HG03060 (cell line): ENCODE measurements around the gene ACE.
"Not testable (repeated sequence)": the region's sequence is repeated elsewhere in the genome, so short reads cannot be mapped to it uniquely, and the experiment has no call there.

ENCODE experiments used
- ATAC-seq: cut with Tn5 transposase; IDR thresholded peaks from one replicate; pipeline ENCODE4 v1.9.1; 2021; ENCODE audit warnings: low read depth, moderate number of reproducible peaks; ENCODE audit not compliant: unreplicated experiment

The ACE gene

DNA sequence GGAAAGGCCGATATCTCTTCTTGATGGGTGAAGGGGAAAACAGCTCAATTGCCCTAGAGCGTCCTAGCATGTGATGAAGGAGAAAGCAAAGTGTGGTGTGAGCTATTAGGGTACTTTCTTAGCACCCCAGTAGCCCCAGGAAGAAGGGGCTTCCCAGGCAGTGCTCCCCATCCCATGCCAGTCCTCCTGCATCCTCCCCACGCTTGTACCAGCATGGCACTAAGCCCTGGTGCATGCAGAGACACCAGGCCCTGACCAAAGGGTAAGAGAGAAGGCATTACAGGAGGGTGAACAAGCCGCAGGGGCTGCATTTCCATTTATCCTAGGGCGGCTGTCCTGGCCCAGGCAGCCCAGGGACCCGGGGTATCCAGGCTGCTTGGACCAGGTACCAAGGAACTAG lies 33.8 kb upstream of the ACE start:
- ATAC-seq = no peak

- no peak for ATAC-seq
These were observed 32.4 kb upstream of the ACE start for GRCh38 chr17:63444457-63444856.

DNA sequence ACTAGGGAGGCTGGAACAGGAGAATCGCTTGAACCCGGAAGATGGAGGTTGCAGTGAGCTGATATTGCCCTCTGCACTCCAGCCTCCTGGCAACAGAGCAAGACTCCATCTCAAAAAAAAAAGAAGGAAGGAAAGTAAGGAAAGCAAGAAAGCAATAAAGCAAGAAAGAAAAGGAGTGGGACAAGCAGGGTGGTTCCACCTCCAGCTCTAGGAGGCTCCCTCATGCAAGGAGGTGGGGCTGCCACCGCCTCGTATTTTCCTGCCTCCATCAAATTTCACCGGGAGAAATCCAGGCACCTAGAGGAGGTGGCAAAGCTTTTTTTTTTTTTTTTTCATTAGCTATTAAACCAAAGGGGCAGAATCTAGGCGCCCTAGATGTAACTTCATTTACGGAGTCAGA lies 31.8 kb upstream of the ACE start:
- ATAC-seq = no peak

DNA sequence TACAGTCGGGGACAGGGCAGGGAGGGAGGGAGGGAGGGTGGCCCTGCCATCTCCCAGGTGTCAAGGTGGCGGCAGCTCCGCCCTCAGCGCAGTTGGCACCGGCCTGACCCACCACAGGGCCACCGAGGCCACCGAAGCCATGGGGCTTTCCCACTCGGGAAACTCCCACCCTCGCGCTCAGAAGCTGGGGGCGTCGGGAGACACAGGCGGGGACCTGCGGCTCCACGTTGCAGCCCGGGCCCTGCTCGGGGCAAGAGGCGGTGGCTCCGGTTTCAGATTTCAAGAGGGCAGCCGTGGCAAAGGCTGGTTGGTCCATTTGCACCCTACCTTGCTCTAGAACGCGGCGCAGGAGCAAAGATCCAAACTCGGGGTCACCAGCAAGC lies 31.3 kb upstream of the ACE start:
- ATAC-seq = no peak

DNA sequence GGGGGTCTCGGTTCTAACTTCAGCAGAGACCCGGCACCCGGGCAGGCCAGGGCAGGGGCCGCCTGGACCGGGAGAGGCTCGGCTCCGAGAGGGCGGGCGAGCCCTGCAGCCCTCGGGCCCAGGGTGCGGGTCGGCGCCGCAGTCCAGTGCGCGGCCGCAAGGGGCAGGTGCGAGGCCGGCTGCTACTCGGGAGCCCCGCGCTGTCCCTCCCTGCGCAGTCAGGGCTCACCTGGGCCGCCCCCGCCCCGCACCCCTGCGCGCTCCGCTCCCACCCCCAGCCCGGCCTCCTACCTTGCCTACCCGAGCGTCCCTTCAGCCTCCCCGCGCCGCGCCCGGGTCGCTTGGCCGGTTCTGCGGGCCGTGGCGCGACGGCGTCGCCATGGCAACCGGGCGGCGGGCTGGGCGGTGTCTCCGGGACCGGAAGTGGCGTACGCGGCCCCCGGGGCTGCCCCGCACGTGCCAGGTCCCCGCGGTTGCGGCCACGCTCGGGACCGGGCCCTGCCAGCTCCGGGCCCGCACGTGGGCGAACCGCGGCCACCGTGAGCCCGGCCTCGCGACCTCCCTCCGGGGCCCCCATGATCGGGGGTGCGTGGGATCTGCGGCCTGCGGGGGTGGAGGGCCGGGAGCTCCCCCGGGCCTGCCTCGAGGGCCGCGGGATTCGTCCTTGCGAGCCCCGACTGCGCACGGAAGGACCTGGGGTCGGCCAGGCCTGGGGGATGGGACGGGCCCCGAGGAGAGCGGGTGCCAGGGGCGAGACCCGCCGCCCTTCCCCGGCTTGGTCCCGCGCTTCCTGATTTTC lies 30.7 kb upstream of the ACE start, which contains the start of gene CYB561:
Gene CYB561 (minus strand): TSS at position 353 of the 799 bp plus-strand sequence. CDS start 8,759 bp downstream, outside the sequence.
- no peak for ATAC-seq

DNA sequence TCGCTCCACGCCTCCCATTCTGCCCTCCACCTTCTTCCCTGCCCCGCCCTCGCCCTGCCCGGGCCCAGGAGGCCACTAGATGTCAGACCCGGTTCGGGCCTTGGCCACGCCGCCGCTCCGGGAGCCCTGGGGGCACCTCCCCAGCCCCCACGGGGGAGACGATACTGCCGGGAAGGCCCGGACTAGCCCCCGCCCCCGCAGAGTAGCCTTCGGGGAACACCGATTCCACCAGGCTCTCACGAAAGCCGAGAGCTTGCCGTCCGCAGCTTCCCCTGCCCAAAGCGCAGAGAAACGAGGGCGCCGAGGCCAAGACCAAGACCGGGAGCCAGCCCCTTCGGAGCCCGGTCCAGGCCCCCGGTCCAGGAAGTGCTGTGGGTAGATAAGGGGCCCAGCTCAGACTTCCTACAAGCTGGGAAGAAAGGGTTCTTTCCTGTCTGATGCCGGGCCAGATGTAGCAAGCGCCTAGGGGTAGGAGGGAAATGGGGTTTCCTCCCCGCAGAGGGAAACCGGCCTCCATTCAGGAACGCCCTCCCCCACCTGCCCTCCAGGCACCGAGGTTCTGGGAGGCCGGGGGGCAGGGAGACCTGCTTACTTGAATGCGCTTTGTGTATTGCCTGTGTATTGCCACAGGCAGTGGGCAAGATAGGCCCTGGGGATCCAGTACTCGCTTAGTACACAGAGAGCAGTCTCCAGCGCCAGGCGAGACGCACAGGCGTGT lies 29.9 kb upstream of the ACE start:
- no peak for ATAC-seq

- no peak for ATAC-seq
These were observed 29.3 kb upstream of the ACE start for GRCh38 chr17:63447471-63448009.

DNA sequence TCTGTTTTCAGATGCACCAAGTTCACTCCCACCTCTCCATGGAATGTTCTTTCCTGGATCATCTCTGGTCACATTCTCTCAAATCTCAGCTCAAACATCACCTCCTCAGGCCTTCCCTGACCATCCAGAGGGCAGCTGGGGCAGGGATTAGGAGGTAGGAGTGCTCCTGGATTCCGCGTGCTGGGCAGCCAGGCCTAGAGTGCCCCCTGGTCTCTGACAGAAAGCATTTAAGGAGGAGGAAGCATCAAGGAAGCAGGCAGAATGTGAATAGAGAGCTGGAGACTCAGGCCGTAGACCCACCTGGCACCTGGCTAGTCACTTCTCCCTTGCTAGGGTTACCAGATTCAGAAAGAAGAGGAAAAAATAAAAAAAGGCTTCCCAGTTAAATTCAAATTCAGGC lies 28.2 kb upstream of the ACE start:
- ATAC-seq = no peak

DNA sequence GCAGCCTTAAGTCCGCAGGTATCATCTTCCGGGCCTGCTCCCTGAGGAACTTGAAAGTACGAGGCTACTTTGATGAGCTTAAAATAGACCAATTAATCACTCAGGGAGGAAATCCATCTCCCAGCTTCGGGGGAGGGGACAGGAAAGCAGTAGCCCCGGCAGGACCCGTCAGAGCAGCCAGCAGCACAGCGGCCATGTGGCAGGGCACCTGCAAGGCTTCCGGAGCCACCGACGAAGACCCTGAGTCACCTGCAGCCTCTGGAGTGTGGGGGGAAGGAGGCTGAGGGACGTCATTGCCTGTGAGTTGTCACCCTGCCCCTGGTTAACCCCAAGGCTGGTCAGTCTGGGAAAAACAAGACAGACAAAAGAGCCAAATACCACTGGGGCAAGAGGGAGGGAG lies 26.3 kb upstream of the ACE start:
- ATAC-seq = no peak

GRCh38 chr17:63451150-63451549 lies 25.7 kb upstream of the ACE start:
- ATAC-seq = no peak

- ATAC-seq = no peak
These were observed 24.6 kb upstream of the ACE start for GRCh38 chr17:63452046-63452961.

DNA sequence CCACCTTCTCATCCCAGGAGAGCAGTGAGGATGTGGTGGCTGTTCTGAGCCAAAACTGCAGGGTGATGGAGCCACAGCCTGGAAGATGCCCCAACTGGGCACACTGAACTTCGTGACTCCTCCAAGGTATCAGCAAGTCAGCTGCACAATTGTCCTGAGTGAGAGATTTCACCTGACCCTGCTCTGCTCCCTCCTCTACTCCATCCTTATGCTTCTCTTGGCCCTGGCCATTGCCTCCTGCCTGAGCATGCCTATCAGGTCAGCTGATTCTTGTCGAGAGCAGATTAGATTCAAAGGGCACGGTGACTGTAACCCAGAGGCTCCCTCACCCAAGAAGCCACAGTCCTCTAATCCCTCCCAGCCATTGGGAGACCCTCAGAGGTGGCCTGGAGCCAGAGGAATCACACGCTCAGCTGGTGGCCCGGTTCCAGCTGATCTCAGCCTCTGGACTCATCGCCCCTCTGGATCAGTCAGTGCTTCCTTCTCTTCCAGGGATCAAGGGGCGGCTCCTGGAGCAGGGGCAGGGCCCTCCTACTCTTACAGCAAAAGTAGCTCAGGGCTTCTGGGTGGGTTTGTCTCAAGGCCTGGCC lies 23.8 kb upstream of the ACE start:
- ATAC-seq = no peak

DNA sequence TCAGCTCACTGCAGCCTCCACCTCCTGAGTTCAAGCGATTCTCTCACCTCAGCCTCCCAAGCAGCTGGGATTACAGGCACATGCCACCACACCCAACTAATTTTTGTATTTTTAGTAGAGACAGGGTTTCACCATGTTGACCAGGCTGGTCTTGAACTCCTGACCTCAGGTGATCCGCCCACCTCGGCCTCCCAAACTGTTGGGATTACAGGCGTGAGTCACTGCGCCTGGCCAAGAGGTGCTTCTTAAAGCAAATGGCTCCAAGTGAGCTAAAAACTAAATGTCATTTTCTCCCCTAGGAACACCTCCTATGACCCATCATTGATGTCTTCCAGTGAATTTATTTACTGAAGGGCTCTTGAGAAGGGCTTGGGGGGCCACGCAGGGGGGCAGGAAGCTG lies 22.5 kb upstream of the ACE start:
- ATAC-seq = not testable (repeated sequence)

- no peak for ATAC-seq
These were observed 21.9 kb upstream of the ACE start for GRCh38 chr17:63454915-63455314.

- no peak for ATAC-seq
These were observed 21.4 kb upstream of the ACE start for GRCh38 chr17:63455417-63455816.

- no peak for ATAC-seq
These were observed 18.4 kb upstream of the ACE start for GRCh38 chr17:63458478-63458877.

DNA sequence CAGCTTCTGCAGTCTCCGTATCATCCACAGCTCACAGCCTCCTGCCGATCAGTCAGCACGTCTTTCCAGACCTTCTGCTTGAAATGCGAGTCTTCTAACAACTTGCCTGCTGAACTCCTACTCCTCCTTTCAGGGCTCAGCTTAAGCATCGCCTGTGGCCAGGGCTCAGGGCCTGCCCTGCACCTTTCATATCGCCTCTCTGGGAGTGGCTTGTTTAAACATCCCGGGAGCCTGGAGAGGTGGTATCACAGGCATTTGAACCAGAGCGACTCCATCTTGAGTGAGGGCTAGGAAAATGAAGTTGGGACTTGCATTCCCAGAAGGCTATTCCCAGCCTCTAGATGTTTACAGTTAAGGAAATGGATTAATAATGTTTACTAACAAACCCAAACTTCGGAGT lies 16.8 kb upstream of the ACE start:
- ATAC-seq = no peak

- ATAC-seq = no peak
These were observed 13.1 kb upstream of the ACE start for GRCh38 chr17:63463771-63464170.

DNA sequence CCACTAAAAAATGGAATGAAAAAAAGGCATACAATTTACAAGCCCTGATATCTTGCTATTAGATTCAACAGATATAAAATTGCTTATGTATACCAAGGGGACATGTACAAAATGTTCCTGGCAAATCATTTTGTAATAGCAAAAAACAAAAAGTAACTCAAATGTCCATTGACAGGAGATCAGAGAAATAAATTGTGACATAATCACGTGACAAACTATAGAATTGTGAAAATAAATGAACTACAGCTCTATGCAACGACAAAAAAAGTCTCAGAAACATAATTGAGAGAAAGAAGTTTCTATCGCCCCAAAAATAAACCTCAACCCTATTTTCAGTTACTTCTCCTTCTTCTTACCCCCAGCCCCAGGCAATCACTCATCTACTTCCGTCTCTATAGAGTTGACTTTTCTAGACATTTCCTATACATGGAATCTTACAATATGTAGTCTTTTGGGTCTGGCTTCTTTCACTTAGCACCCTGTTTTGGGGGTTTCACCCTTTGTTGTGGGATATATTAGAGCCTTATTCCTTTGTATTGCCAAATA lies 12.1 kb upstream of the ACE start:
- ATAC-seq = no peak

DNA sequence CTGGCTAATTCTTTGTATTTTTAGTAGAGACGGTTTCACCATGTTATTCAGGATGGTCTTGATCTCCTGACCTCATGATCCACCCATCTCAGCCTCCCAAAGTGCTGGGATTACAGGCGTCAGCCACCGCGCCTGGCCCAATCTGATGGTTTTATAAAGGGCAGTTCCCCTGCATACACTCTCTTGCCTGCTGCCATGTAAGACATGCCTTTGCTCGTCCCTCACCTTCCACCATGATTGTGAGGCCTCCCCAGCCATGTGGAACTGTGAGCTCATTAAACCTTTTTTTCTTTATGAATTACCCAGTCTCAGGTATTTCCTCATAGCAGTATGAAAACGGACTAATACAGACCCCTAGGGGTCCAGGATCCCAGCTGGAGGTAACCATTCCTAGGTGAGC lies 8.8 kb upstream of the ACE start:
- not testable (repeated sequence) for ATAC-seq
